Effector memory CD8-positive, alpha-beta T cell (primary cell): ENCODE measurements around the gene ELF4.

Source experiments
- ATAC-seq: fragments of 150-1000 bp; cut with Tn5 transposase; replicated peaks from 2 replicates; pipeline ENCODE4 v1.10.0; 2021; ENCODE audit warnings: mild to moderate bottlenecking, moderate library complexity
- DNase-seq, 3 experiments: peaks; one replicate each; pipeline ENCODE4 v3.0.0; 2021
- H3K27ac Mint-ChIP-seq, 2 donors: one replicate each; pipeline ENCODE4 v1.8.0; 2022; ENCODE audit warnings: mild to moderate bottlenecking in 2 of 2, mixed read lengths in 2 of 2, moderate library complexity in 2 of 2
- H3K27me3 Mint-ChIP-seq, 2 donors: one replicate each; pipeline ENCODE4 v1.8.0; 2022; ENCODE audit warnings: mixed read lengths in 2 of 2
- H3K36me3 Mint-ChIP-seq: one replicate; pipeline ENCODE4 v1.8.0; 2022; ENCODE audit warnings: mild to moderate bottlenecking, moderate library complexity, mixed read lengths; ENCODE audit not compliant: insufficient read depth
- H3K4me1 Mint-ChIP-seq, 2 donors: one replicate each; pipeline ENCODE4 v1.8.0; 2022; ENCODE audit warnings: low read depth in 2 of 2, mixed read lengths in 2 of 2
- H3K4me3 Mint-ChIP-seq, 2 donors: one replicate each; pipeline ENCODE4 v1.8.0; 2022; ENCODE audit warnings: mild to moderate bottlenecking in 2 of 2, mixed read lengths in 2 of 2, moderate library complexity in 2 of 2
- H3K9me3 Mint-ChIP-seq, 2 donors: one replicate each; pipeline ENCODE4 v1.8.0; 2022; ENCODE audit warnings: mixed read lengths in 2 of 2
- total RNA-seq, 9 experiments: gene quantifications; one replicate each; lab custom pipeline; 2026; lab: John Stamatoyannopoulos, UW

ELF4 gene
- total RNA-seq: 36.2 to 81.9 (median 66.8) reads per million in 9 experiments

- Mint-ChIP-seq H3K27ac (peak within 1 kb of the TSS; percentile 41 to 89), H3K4me1 (peaks cover 20 to 27% of the 10 kb centered on the region in 2 donors), H3K4me3 (peak within 1 kb of the TSS; percentile 90 to 93), H3K27me3 (no peaks in the 10 kb centered on the region), H3K9me3 (no peaks in the 10 kb centered on the region), H3K36me3 (peaks cover 22% of the 10 kb centered on the region)
- ATAC-seq: peak; percentile 76
- DNase-seq: peak; percentile 37 to 43 (median 38)
Observed at GRCh38 chrX:130110379-130111219, at the start of gene ELF4. Gene ELF4 (minus strand): TSS chrX:130110497. CDS start chrX:130081330, 29,167 bp downstream.

DNA sequence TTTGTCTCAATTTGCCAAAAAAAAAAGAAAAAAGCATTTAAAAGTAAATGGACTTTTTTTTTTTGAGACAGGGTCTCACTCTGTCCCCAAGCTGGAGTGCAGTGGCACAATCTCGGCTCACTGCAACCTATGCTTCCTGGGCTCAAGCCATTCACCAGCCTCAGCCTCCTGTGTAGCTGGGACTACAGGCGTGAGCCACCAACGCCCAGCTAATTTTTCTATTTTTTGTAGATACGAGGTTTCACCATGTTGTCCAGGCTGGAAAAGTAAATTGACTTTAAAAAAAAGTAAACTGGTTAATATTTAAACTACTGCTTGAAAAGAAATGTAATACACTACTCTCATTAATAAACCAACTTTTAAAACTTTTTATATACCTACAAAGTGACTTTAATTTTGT, 49.5 kb upstream of the ELF4 start:
- no peak for DNase-seq
- ATAC-seq: no peak
- Mint-ChIP-seq H3K4me3 (no peak overlapping the region), H3K27me3 (no peaks in the 10 kb centered on the region), H3K9me3 (no peaks in the 10 kb centered on the region), H3K4me1 (peaks cover 0 to 8% of the 10 kb centered on the region in 2 donors), H3K36me3 (no peaks in the 10 kb centered on the region), H3K27ac (no peak overlapping the region)

DNA sequence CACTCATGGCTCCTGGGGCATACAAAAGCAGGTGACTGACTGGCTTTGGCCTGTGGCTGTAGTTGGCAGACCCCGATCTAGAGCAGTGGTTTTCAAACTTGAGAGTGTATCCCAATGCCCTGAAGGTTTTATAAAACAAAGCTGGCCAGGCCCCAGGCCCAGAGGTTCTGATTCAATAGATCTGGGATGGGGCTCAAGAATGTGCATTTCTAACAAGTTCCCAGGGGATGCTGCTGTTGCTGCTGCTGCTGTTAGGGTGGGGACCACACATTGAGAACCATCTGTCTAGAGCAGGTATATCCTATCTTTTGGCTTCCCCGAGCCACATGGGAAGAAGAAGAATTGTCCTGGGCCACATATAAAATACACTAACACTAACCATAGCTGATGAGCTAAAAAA, 48.0 kb upstream of the ELF4 start:
- Mint-ChIP-seq H3K4me1 (peaks cover 0 to 8% of the 10 kb centered on the region in 2 donors), H3K27ac (no peak overlapping the region), H3K27me3 (no peaks in the 10 kb centered on the region), H3K36me3 (no peaks in the 10 kb centered on the region), H3K4me3 (no peak overlapping the region), H3K9me3 (no peaks in the 10 kb centered on the region)
- ATAC-seq: no peak
- no peak for DNase-seq

- Mint-ChIP-seq H3K4me1 (no peaks in the 10 kb centered on the region), H3K27me3 (no peaks in the 10 kb centered on the region), H3K9me3 (no peaks in the 10 kb centered on the region), H3K27ac (peak overlapping the region in 1 of 2 donors; percentile 35), H3K4me3 (no peak overlapping the region), H3K36me3 (peaks cover 7% of the 10 kb centered on the region)
- ATAC-seq (no peak), DNase-seq (no peak)
Observed at GRCh38 chrX:130155564-130155963, 45.3 kb upstream of the ELF4 start.

- no peaks in the 10 kb centered on the region for H3K27me3 Mint-ChIP-seq
- peaks cover 30% of the 10 kb centered on the region for H3K36me3 Mint-ChIP-seq
- no peak for DNase-seq
Observed at GRCh38 chrX:130147631-130148030, 37.3 kb upstream of the ELF4 start.

DNA sequence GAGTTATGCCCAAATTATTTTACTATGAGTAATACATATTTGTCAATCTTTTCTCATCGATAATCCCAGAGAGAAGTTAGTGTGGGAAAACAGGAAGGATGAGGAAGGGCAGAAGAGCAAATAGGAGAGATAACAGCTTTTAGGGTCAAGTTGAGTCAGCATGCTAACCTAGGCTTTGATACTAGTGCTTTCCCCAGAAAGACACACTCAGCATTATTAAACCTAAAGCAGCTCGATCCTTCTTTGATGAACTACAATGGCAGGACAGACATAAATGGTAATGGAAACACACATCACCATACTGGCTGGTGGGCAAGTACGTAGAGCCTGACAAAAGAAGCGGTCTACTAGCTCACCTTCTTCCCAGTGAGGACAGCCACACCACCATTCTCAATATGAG, 34.8 kb upstream of the ELF4 start:
- H3K9me3 Mint-ChIP-seq: no peaks in the 10 kb centered on the region
- no peaks in the 10 kb centered on the region for H3K4me1 Mint-ChIP-seq
- H3K36me3 Mint-ChIP-seq: peaks cover 28% of the 10 kb centered on the region
- ATAC-seq: no peak
- H3K27me3 Mint-ChIP-seq: no peaks in the 10 kb centered on the region
- peak overlapping the region in 1 of 2 donors; percentile 80 for H3K27ac Mint-ChIP-seq
- DNase-seq: no peak
- no peak overlapping the region for H3K4me3 Mint-ChIP-seq

More at GRCh38 chrX:130147631-130148030, 37.3 kb upstream of the ELF4 start:
- Mint-ChIP-seq H3K9me3 (no peaks in the 10 kb centered on the region), H3K4me1 (no peaks in the 10 kb centered on the region), H3K27ac (no peak overlapping the region), H3K4me3 (no peak overlapping the region)
- ATAC-seq: no peak

GRCh38 chrX:130144509-130144908, 34.2 kb upstream of the ELF4 start:
- Mint-ChIP-seq H3K9me3 (no peaks in the 10 kb centered on the region), H3K36me3 (peaks cover 31% of the 10 kb centered on the region), H3K4me1 (no peaks in the 10 kb centered on the region), H3K27ac (peak overlapping the region; percentile 24 to 80), H3K27me3 (no peaks in the 10 kb centered on the region), H3K4me3 (no peak overlapping the region)
- DNase-seq: no peak
- no peak for ATAC-seq

- no peak for ATAC-seq
- H3K36me3 Mint-ChIP-seq: peaks cover 29% of the 10 kb centered on the region
- H3K27me3 Mint-ChIP-seq: no peaks in the 10 kb centered on the region
- peak overlapping the region in 1 of 2 donors; percentile 76 for H3K27ac Mint-ChIP-seq
- H3K9me3 Mint-ChIP-seq: no peaks in the 10 kb centered on the region
- no peak overlapping the region for H3K4me3 Mint-ChIP-seq
- no peaks in the 10 kb centered on the region for H3K4me1 Mint-ChIP-seq
- DNase-seq: no peak
Observed at GRCh38 chrX:130139474-130140201, 29.3 kb upstream of the ELF4 start.

GRCh38 chrX:130136961-130137360, 26.7 kb upstream of the ELF4 start:
- H3K27ac Mint-ChIP-seq: no peak overlapping the region
- H3K27me3 Mint-ChIP-seq: no peaks in the 10 kb centered on the region
- no peak for ATAC-seq
- H3K36me3 Mint-ChIP-seq: peaks cover 38% of the 10 kb centered on the region
- no peak overlapping the region for H3K4me3 Mint-ChIP-seq
- no peaks in the 10 kb centered on the region for H3K9me3 Mint-ChIP-seq
- no peak for DNase-seq
- H3K4me1 Mint-ChIP-seq: no peaks in the 10 kb centered on the region

- H3K9me3 Mint-ChIP-seq: no peaks in the 10 kb centered on the region
- DNase-seq (no peak), ATAC-seq (no peak)
- H3K27ac Mint-ChIP-seq: no peak overlapping the region
- H3K4me3 Mint-ChIP-seq: no peak overlapping the region
- H3K4me1 Mint-ChIP-seq: no peaks in the 10 kb centered on the region
- H3K27me3 Mint-ChIP-seq: no peaks in the 10 kb centered on the region
- peaks cover 41% of the 10 kb centered on the region for H3K36me3 Mint-ChIP-seq
Observed at GRCh38 chrX:130136496-130136895, 26.2 kb upstream of the ELF4 start.

GRCh38 chrX:130130990-130131389, 20.7 kb upstream of the ELF4 start:
- Mint-ChIP-seq H3K9me3 (no peaks in the 10 kb centered on the region), H3K4me3 (no peak overlapping the region)

GRCh38 chrX:130125091-130125874, 15.0 kb upstream of the ELF4 start:
- Mint-ChIP-seq H3K9me3 (no peaks in the 10 kb centered on the region), H3K4me3 (no peak overlapping the region), H3K36me3 (peaks cover 11% of the 10 kb centered on the region), H3K4me1 (peaks cover under 1 to 1% of the 10 kb centered on the region in 2 donors), H3K27me3 (no peaks in the 10 kb centered on the region), H3K27ac (no peak overlapping the region)
- DNase-seq (no peak), ATAC-seq (no peak)

More at GRCh38 chrX:130130990-130131389, 20.7 kb upstream of the ELF4 start:
- no peak overlapping the region for H3K27ac Mint-ChIP-seq
- no peaks in the 10 kb centered on the region for H3K27me3 Mint-ChIP-seq
- no peak for DNase-seq
- H3K36me3 Mint-ChIP-seq: peaks cover 37% of the 10 kb centered on the region
- ATAC-seq: no peak
- H3K4me1 Mint-ChIP-seq: no peaks in the 10 kb centered on the region

DNA sequence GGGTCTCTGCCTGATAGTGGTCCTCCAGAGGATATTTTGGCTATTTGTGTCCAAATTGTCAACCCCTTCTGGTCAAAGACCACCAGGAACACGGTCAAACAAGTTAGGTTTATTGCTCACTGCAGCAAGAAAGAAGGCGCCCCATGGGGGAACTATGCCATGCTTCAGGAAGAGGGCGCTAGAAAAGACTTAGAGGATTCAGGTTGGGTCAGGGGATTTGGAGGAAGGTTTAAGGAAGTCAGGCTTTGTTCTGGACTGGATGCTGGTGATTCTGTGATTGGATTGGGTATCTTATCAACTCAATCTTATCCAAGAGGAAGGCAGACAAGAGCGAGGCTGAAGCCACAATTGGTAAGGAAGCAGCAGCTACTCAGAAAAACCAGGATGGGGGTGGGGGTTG, 14.3 kb upstream of the ELF4 start:
- Mint-ChIP-seq H3K4me3 (no peak overlapping the region), H3K27me3 (no peaks in the 10 kb centered on the region), H3K36me3 (peaks cover 9% of the 10 kb centered on the region), H3K9me3 (no peaks in the 10 kb centered on the region), H3K4me1 (peaks cover 3 to 5% of the 10 kb centered on the region in 2 donors), H3K27ac (no peak overlapping the region)
- ATAC-seq: no peak
- no peak for DNase-seq
